GM23338 (cell line): ENCODE data around the gene NTMT1.

Source experiments
- CTCF ChIP-seq, 2 experiments: fragments of 200-600 bp in 1 of 2; sonication (generic) in 1 of 2; conservative IDR thresholded peaks; 2 replicates each; pipeline versions ENCODE4 v1.5.1 to v1.6.1; 2016 to 2017; ENCODE audit warnings: antibody characterized with exemption in 2 of 2, low read depth in 2 of 2, mild to moderate bottlenecking in 2 of 2, moderate library complexity in 1 of 2
- POLR2AphosphoS5 ChIP-seq: IDR thresholded peaks from 2 replicates; pipeline ENCODE4 v1.6.1; 2016; ENCODE audit warnings: antibody characterized with exemption, low read depth

GRCh38 chr9:129672702-129673101 is 46.7 kb downstream of the NTMT1 start:
- TF ChIP-seq CTCF (conservative IDR thresholded peaks at IDR 0.05; ENCODE audit: low read depth in 2 of 2), result no peak
- no peak for TF ChIP-seq POLR2AphosphoS5
